HG02759 (cell line): ENCODE data around the gene PCSK2.

Experiments used
- ATAC-seq: cut with Tn5 transposase; IDR thresholded peaks from one replicate; pipeline ENCODE4 v1.9.1; 2021; ENCODE audit warnings: mild to moderate bottlenecking, moderate library complexity; ENCODE audit not compliant: unreplicated experiment

The PCSK2 gene

GRCh38 chr20:17327185-17328148, 100.6 kb downstream of the PCSK2 start:
- ATAC-seq, result no peak

- no peak for ATAC-seq
Observed at GRCh38 chr20:17334932-17335331, 108.1 kb downstream of the PCSK2 start.

GRCh38 chr20:17339000-17339399, 112.2 kb downstream of the PCSK2 start:
- no peak for ATAC-seq

- no peak for ATAC-seq
Observed at GRCh38 chr20:17343091-17343490, 116.3 kb downstream of the PCSK2 start.

- ATAC-seq, result no peak
Observed at GRCh38 chr20:17343656-17344452, 117.0 kb downstream of the PCSK2 start.

GRCh38 chr20:17344790-17345189, 118.0 kb downstream of the PCSK2 start:
- no peak for ATAC-seq

GRCh38 chr20:17345321-17345720, 118.5 kb downstream of the PCSK2 start:
- ATAC-seq, result no peak

GRCh38 chr20:17350321-17350720, 123.5 kb downstream of the PCSK2 start:
- ATAC-seq, result no peak

GRCh38 chr20:17357238-17357637, 130.4 kb downstream of the PCSK2 start:
- ATAC-seq, result no peak

- no peak for ATAC-seq
Observed at GRCh38 chr20:17358854-17359253, 132.0 kb downstream of the PCSK2 start.

- no peak for ATAC-seq
Observed at GRCh38 chr20:17364681-17365080, 137.8 kb downstream of the PCSK2 start.

- no peak for ATAC-seq
Observed at GRCh38 chr20:17365831-17366230, 139.0 kb downstream of the PCSK2 start.

GRCh38 chr20:17369506-17369905, 142.7 kb downstream of the PCSK2 start:
- no peak for ATAC-seq

GRCh38 chr20:17372806-17373440, 146.1 kb downstream of the PCSK2 start:
- ATAC-seq, result no peak

GRCh38 chr20:17374086-17374485, 147.2 kb downstream of the PCSK2 start:
- no peak for ATAC-seq

- ATAC-seq, result no peak
Observed at GRCh38 chr20:17376031-17376430, 149.2 kb downstream of the PCSK2 start.

GRCh38 chr20:17377231-17377630, 150.4 kb downstream of the PCSK2 start:
- ATAC-seq, result no peak

GRCh38 chr20:17379651-17380050, 152.8 kb downstream of the PCSK2 start:
- ATAC-seq, result no peak

- ATAC-seq, result no peak
Observed at GRCh38 chr20:17380801-17381200, 154.0 kb downstream of the PCSK2 start.

- ATAC-seq, result no peak
Observed at GRCh38 chr20:17381724-17382123, 154.9 kb downstream of the PCSK2 start.

GRCh38 chr20:17385798-17386197, 159.0 kb downstream of the PCSK2 start:
- ATAC-seq, result no peak
